OCI-LY7 (cell line): Measurements from ENCODE around the gene TMEM54. TPM values are rescaled to one million over a fixed set of nuclear protein-coding genes. Genes with fewer than 3 reads are reported as not detected.

Experiments used
- Bru-seq: library from RNA; stranded (reverse); fragments of 400-500 nt; gene quantifications from one replicate; lab custom pipeline; 2021; lab: Mats Ljungman, UMichigan
- BruChase-seq, 2 experiments: library from RNA; stranded (reverse); fragments of 400-500 nt; gene quantifications; one replicate each; lab custom pipeline; 2021; lab: Mats Ljungman, UMichigan
- BruUV-seq: library from RNA; stranded (reverse); fragments of 400-500 nt; replicated peaks from 2 replicates; lab custom pipeline; 2021; lab: Mats Ljungman, UMichigan
- CTCF ChIA-PET: fragments of 300-600 bp; sonication (Branson Sonifier 250); formaldehyde crosslinking; loops from one replicate; lab custom pipeline; 2022; ENCODE audit warnings: antibody characterized with exemption; ENCODE audit not compliant: unreplicated experiment; lab: Charles Lee
- POLR2A ChIA-PET: fragments of 300-600 bp; sonication (Branson Sonifier 250); formaldehyde crosslinking; loops from one replicate; lab custom pipeline; 2022; ENCODE audit warnings: antibody characterized with exemption; lab: Charles Lee
- DNase-seq: peaks from one replicate; pipeline ENCODE4 v3.0.0-alpha.2; 2015; ENCODE audit warnings: low spot score
- H2AFZ ChIP-seq: fragments of 200-600 bp; sonication (generic), shearing (Covaris generic); 2 replicates; pipeline ENCODE4 v1.6.1; 2014; ENCODE audit warnings: mild to moderate bottlenecking, antibody characterized with exemption, low read length, moderate library complexity
- H3K27ac ChIP-seq: fragments of 200-600 bp; sonication (generic); 2 replicates; pipeline ENCODE4 v1.5.1; 2014; ENCODE audit warnings: mixed run types, low read depth, mild to moderate bottlenecking, moderate library complexity, low read length, inconsistent platforms; ENCODE audit not compliant: poor library complexity, severe bottlenecking
- H3K36me3 ChIP-seq: fragments of 200-600 bp; sonication (generic); 2 replicates; pipeline ENCODE4 v1.6.1; 2014; ENCODE audit warnings: mild to moderate bottlenecking, antibody characterized with exemption, low read length, moderate library complexity, mixed read lengths; ENCODE audit not compliant: insufficient read depth
- H3K4me1 ChIP-seq: fragments of 200-600 bp; sonication (generic); 2 replicates; pipeline ENCODE4 v1.5.1; 2014; ENCODE audit warnings: mild to moderate bottlenecking, low read length; ENCODE audit not compliant: insufficient read depth, poor library complexity, severe bottlenecking
- H3K4me2 ChIP-seq: fragments of 200-600 bp; sonication (generic); 2 replicates; pipeline ENCODE4 v1.6.1; 2014; ENCODE audit warnings: mild to moderate bottlenecking, low read length
- H3K4me3 ChIP-seq: fragments of 200-600 bp; sonication (generic); 2 replicates; pipeline ENCODE4 v1.5.1; 2014; ENCODE audit warnings: mild to moderate bottlenecking, low read depth, low read length; ENCODE audit not compliant: poor library complexity, severe bottlenecking
- H3K79me2 ChIP-seq: fragments of 200-600 bp; sonication (generic); 2 replicates; pipeline ENCODE4 v1.6.1; 2016; ENCODE audit warnings: low read depth, mild to moderate bottlenecking, low read length, moderate library complexity, mixed read lengths; ENCODE audit not compliant: insufficient read depth
- H3K9me2 ChIP-seq: fragments of 200-600 bp; sonication (generic); 2 replicates; pipeline ENCODE4 v1.6.1; 2016; ENCODE audit warnings: mild to moderate bottlenecking, low read length, mixed read lengths; ENCODE audit not compliant: insufficient read depth
- H3K9me3 ChIP-seq: fragments of 200-600 bp; sonication (generic); 2 replicates; pipeline ENCODE4 v1.6.1; 2014; ENCODE audit warnings: mild to moderate bottlenecking, mixed run types, low read length, mixed read lengths
- H4K20me1 ChIP-seq: fragments of 200-600 bp; sonication (generic); 2 replicates; pipeline ENCODE4 v1.6.1; 2014; ENCODE audit warnings: mild to moderate bottlenecking, antibody characterized with exemption, low read length, moderate library complexity, mixed read lengths; ENCODE audit not compliant: insufficient read depth
- CTCF ChIP-seq: fragments of 200-600 bp; sonication (generic); conservative IDR thresholded peaks from 2 replicates; pipeline ENCODE4 v1.5.1; 2014; ENCODE audit warnings: mild to moderate bottlenecking, antibody characterized with exemption, low read length, moderate library complexity, mixed read lengths
- EZH2phosphoT487 ChIP-seq: fragments of 200-600 bp; sonication (generic); IDR thresholded peaks from 2 replicates; pipeline ENCODE4 v1.6.1; 2018; ENCODE audit warnings: low read depth, borderline replicate concordance, mild to moderate bottlenecking, mixed run types, antibody characterized with exemption, low read length, moderate library complexity, mixed read lengths
- intact Hi-C: fragments of 100-400 bp; cut with micrococcal nuclease; formaldehyde crosslinking; loops from one replicate; pipeline ENCODE4 v1.10.0; 2022; ENCODE audit not compliant: unreplicated experiment
- long read RNA-seq: library from polyadenylated mRNA; stranded (forward); transcript quantifications from one replicate; pipeline ENCODE4 v2.0.0, GENCODE V29; 2022
- total RNA-seq, 2 experiments: library from RNA; depleted of rRNA in 1 of 2; stranded (reverse); fragments of >200 nt in 1 of 2; shearing (Covaris generic) in 1 of 2; gene quantifications; 2 replicates each; pipeline ENCODE4 v1.2.3, GENCODE V29; 2014 to 2022

Gene TMEM54
- total RNA-seq (2014; rRNA removed; shearing (Covaris generic)) (2.2 and 3.1 TPM in 2 replicates), total RNA-seq (2022) (0.93 and 1.7 TPM in 2 replicates), Bru-seq, nascent RNA (percentile 11 among the genes with signal in this experiment), BruChase-seq, experiment 1, labeled RNA remaining after a 6-hour chase (not detected), BruChase-seq, experiment 2, labeled RNA remaining after a 2-hour chase (percentile 18 among the genes with signal in this experiment)
- long read RNA-seq, partial matches to known transcripts: 0 of 1 reads
- long read RNA-seq, other reads (novel, unspliced or antisense): 0 of 1 reads

- H3K9me2 ChIP-seq: no peaks in the 10 kb centered on the region
- BruUV-seq: no TSS peak
- H3K79me2 ChIP-seq: no peaks in the 10 kb centered on the region
- peaks cover 5% of the 10 kb centered on the region for H3K4me1 ChIP-seq
- TF ChIP-seq CTCF: no peak
- no peak for TF ChIP-seq EZH2phosphoT487
- H3K4me2 ChIP-seq: peak within 1 kb of the TSS; percentile 62
- H3K36me3 ChIP-seq: no peaks in the 10 kb centered on the region
- intact Hi-C loops: no loop called here
- no peak within 1 kb of the TSS for H3K27ac ChIP-seq
- DNase-seq: peak; percentile 32
- CTCF ChIA-PET: no interaction called here
- H4K20me1 ChIP-seq: no peaks in the 10 kb centered on the region
- POLR2A ChIA-PET: no interaction called here
- peak within 1 kb of the TSS; percentile 60 for H3K4me3 ChIP-seq
- no peaks in the 10 kb centered on the region for H3K9me3 ChIP-seq
- 0 out of 2 replicates have a peak within 1 kb of the TSS, but pooled peaks have one; percentile 20 for H2AFZ ChIP-seq
These were observed at the start of gene TMEM54 for GRCh38 chr1:32900956-32901822. TSS of gene TMEM54 (minus strand) at chr1:32901389. CDS start at chr1:32901238, 151 bp downstream.

- Histone ChIP-seq H3K4me2 (no peak overlapping the region), H2AFZ (no peak overlapping the region), H3K79me2 (peaks cover 66% of the 10 kb centered on the region), H3K9me2 (no peaks in the 10 kb centered on the region), H3K36me3 (peaks cover 58% of the 10 kb centered on the region), H3K27ac (peak overlapping the region; percentile 7), H3K4me1 (peaks cover 87% of the 10 kb centered on the region), H3K4me3 (no peak overlapping the region), H4K20me1 (0 out of 2 replicates have a peak, but pooled peaks cover 6% of the 10 kb centered on the region), H3K9me3 (no peaks in the 10 kb centered on the region)
- ChIA-PET CTCF (no interaction called here), POLR2A (interaction anchor here (1.0 to 4.3 kb wide), 4 partner anchors 12 to 129 kb away, joined by 3 to 26 read pairs (median 8); partner anchors contain the start of gene RNF19B)
- BruUV-seq: no TSS peak
- intact Hi-C loops: loop anchor here (5.0 kb wide), 1 partner anchor 88 kb away; the partner anchor contains the start of gene AK2
- no peak for DNase-seq
- TF ChIP-seq EZH2phosphoT487 (no peak), CTCF (no peak)
These were observed 48.3 kb upstream of the TMEM54 start for GRCh38 chr1:32949519-32949918.
